Erythroblast (primary cell): ENCODE measurements around the gene SSNA1.

Experiments used
- GATA1 ChIP-seq: IDR thresholded peaks from 2 replicates; pipeline ENCODE4 v1.6.1; 2011; ENCODE audit warnings: low read depth, mild to moderate bottlenecking, control low read depth, low read length, moderate library complexity
- POLR2A ChIP-seq: IDR thresholded peaks from 2 replicates; pipeline ENCODE4 v1.6.1; 2011; ENCODE audit warnings: mild to moderate bottlenecking, low read length

- TF ChIP-seq POLR2A: no peak
- TF ChIP-seq GATA1: no peak
Measured at GRCh38 chr9:137182836-137183235, 5.6 kb upstream of the SSNA1 start.
